Sigmoid colon (tissue), 7 donors: ENCODE measurements around the gene CCDC63. TPM values are rescaled to one million over a fixed set of nuclear protein-coding genes. Genes with fewer than 3 reads are reported as not detected.

Experiments
- DNase-seq: peaks from one replicate; pipeline ENCODE4 v3.0.0-alpha.2; 2019
- H3K27ac ChIP-seq, 4 donors: fragments of 200-600 bp; sonication (generic); one replicate each; pipeline ENCODE4 v1.5.1; 2016 to 2019; ENCODE audit warnings: mild to moderate bottlenecking in 1 of 4
- H3K27me3 ChIP-seq, 3 donors: fragments of 200-600 bp; sonication (generic); one replicate each; pipeline ENCODE4 v1.5.1; 2019; ENCODE audit warnings: mild to moderate bottlenecking in 1 of 3
- H3K36me3 ChIP-seq, 4 donors: fragments of 200-600 bp; sonication (generic); one replicate each; pipeline ENCODE4 v1.5.1; 2016 to 2019
- H3K4me1 ChIP-seq, 4 donors: fragments of 200-600 bp; sonication (generic); one replicate each; pipeline ENCODE4 v1.5.1; 2017 to 2019
- H3K4me3 ChIP-seq, 4 donors: fragments of 200-600 bp; sonication (generic); one replicate each; pipeline ENCODE4 v1.5.1; 2017 to 2019; ENCODE audit warnings: mild to moderate bottlenecking in 2 of 4, moderate library complexity in 1 of 4
- H3K9me3 ChIP-seq, 4 donors: fragments of 200-600 bp in 3 of 4; sonication (generic) in 3 of 4; one replicate each; pipeline versions ENCODE4 v1.5.1 to v1.6.1; 2013 to 2019
- CTCF ChIP-seq, 4 experiments: fragments of 450-650 bp in 3 of 4; fragments of 200-600 bp in 1 of 4; IDR thresholded peaks; one replicate each; pipeline ENCODE4 v1.5.1; 2016 to 2019; ENCODE audit warnings: antibody characterized with exemption in 4 of 4, mild to moderate bottlenecking in 3 of 4, moderate library complexity in 2 of 4
- EP300 ChIP-seq, 4 donors: sonication (generic); formaldehyde crosslinking; IDR thresholded peaks; one replicate each; pipeline ENCODE4 v1.6.1; 2017; ENCODE audit warnings: antibody characterized with exemption in 4 of 4
- POLR2A ChIP-seq, 2 donors: fragments of 450-650 bp; IDR thresholded peaks; one replicate each; pipeline ENCODE4 v1.6.1; 2016; ENCODE audit warnings: antibody characterized with exemption in 2 of 2, mild to moderate bottlenecking in 2 of 2, moderate library complexity in 2 of 2
- POLR2AphosphoS5 ChIP-seq, 4 donors: sonication (generic); formaldehyde crosslinking; IDR thresholded peaks; one replicate each; pipeline ENCODE4 v1.6.1; 2017; ENCODE audit warnings: antibody characterized with exemption in 4 of 4
- WGBS, 2 donors: extraction: QIAGEN DNeasy Blood & Tissue Kit; methylation state at CpG; one replicate each; pipeline ENCODE4 v1.1.7; 2013; 5-methylcytosine and 5-hydroxymethylcytosine counted together
- intact Hi-C: fragments of 100-400 bp; cut with DNase I; formaldehyde crosslinking; loops from one replicate; pipeline ENCODE4 v1.15.1; 2023
- polyA plus RNA-seq, 3 donors: library from polyadenylated mRNA; stranded (reverse); fragments of 200-250 nt; gene quantifications; one replicate each; pipeline ENCODE4 v1.2.3, GENCODE V29; 2013
- total RNA-seq, 4 donors: library from RNA; depleted of rRNA; stranded (reverse); fragments of >200 nt; gene quantifications; one replicate each; pipeline ENCODE4 v1.1.0, GENCODE V29; 2016
- donor health status: healthy with polysubstance abuse.
- donor health status: Bipolar disorder and iron deficiency.
- donor health status: healthy.

The CCDC63 gene
- total and polyA plus RNA-seq, 7 donors: not detected

DNA sequence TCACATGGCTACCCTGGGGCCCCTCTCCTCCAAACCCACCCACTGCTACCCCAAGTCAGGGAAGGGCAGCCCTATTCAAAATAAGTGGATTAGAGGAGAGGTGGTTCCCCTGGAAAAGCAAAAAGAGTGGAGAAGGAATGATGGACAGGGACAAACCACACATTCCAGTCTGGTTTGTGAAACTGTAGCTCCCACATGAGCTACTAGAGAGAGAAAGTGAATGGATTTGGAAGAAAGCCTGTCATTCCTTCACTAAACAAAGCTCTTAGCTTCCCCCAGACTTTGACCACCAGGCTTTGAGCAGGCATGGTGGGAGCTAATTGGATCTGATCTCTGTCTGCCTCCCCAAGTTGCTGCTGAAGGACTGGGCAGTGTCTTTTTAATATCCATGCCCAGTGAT, 28.0 kb downstream of the CCDC63 start:
- DNase-seq: no peak
- H3K36me3 ChIP-seq: no peaks in the 10 kb centered on the region
- H3K27ac ChIP-seq: no peak overlapping the region
- no peak for TF ChIP-seq POLR2AphosphoS5 (IDR thresholded peaks at IDR 0.05)
- no peak for TF ChIP-seq EP300 (IDR thresholded peaks at IDR 0.05)
- no peak for TF ChIP-seq CTCF (IDR thresholded peaks at IDR 0.05)
- TF ChIP-seq POLR2A (IDR thresholded peaks at IDR 0.05): no peak
- no peak overlapping the region for H3K4me3 ChIP-seq
- no peaks in the 10 kb centered on the region for H3K27me3 ChIP-seq
- no peaks in the 10 kb centered on the region for H3K9me3 ChIP-seq
- H3K4me1 ChIP-seq: peaks cover 0 to 13% (median 5%) of the 10 kb centered on the region in 4 donors
- intact Hi-C loops: no loop called here

- H3K27me3 ChIP-seq: no peaks in the 10 kb centered on the region
- no peaks in the 10 kb centered on the region for H3K36me3 ChIP-seq
- peaks cover 0 to 13% (median 5%) of the 10 kb centered on the region in 4 donors for H3K4me1 ChIP-seq
- no peak for DNase-seq
- intact Hi-C loops: loop anchor here (2.0 to 10.0 kb wide), 2 partner anchors 136 to 376 kb away; partner anchors contain the start of genes RAD9B and VPS29
- no peak overlapping the region for H3K27ac ChIP-seq
- no peak overlapping the region for H3K4me3 ChIP-seq
- 88 to 90% methylated on average over 2 of the region's 2 CpGs for WGBS, 2 donors
- no peaks in the 10 kb centered on the region for H3K9me3 ChIP-seq
- TF ChIP-seq EP300 (IDR thresholded peaks at IDR 0.05): no peak
- no peak for TF ChIP-seq POLR2A (IDR thresholded peaks at IDR 0.05)
- no peak for TF ChIP-seq CTCF (IDR thresholded peaks at IDR 0.05)
- no peak for TF ChIP-seq POLR2AphosphoS5 (IDR thresholded peaks at IDR 0.05)
Measured at GRCh38 chr12:110880651-110881050, 33.9 kb downstream of the CCDC63 start.

DNA sequence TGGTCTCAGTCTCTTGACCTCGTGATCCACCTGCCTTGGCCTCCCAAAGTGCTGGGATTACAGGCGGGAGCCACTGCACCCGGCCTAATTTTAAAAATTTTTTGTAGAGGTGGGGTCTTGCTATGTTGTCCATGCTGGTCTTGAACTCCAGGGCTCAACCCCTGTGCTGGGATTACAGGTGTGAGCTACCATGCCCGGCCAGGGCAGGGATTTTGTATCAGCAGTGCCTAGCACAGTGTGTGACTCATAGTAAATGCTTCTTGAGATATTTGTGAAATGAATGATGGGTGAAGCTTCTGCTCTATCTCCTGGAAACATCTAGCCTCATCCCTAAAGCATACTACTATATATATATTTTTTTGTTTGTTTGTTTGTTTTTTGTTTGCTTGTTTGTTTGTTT, 36.5 kb downstream of the CCDC63 start:
- H3K4me3 ChIP-seq: no peak overlapping the region
- TF ChIP-seq POLR2AphosphoS5 (IDR thresholded peaks at IDR 0.05) (no peak), POLR2A (IDR thresholded peaks at IDR 0.05) (no peak), CTCF (IDR thresholded peaks at IDR 0.05) (no peak), EP300 (IDR thresholded peaks at IDR 0.05) (no peak)
- H3K4me1 ChIP-seq: peaks cover 0 to 8% (median 4%) of the 10 kb centered on the region in 4 donors
- no peaks in the 10 kb centered on the region for H3K9me3 ChIP-seq
- intact Hi-C loops: loop anchor here (10.0 kb wide), 1 partner anchor 378 kb away; the partner anchor contains the start of genes RAD9B and VPS29
- no peaks in the 10 kb centered on the region for H3K27me3 ChIP-seq
- H3K27ac ChIP-seq: no peak overlapping the region
- WGBS, 2 donors: 87 to 90% methylated on average over 4 of the region's 4 CpGs
- no peaks in the 10 kb centered on the region for H3K36me3 ChIP-seq
- no peak for DNase-seq

DNA sequence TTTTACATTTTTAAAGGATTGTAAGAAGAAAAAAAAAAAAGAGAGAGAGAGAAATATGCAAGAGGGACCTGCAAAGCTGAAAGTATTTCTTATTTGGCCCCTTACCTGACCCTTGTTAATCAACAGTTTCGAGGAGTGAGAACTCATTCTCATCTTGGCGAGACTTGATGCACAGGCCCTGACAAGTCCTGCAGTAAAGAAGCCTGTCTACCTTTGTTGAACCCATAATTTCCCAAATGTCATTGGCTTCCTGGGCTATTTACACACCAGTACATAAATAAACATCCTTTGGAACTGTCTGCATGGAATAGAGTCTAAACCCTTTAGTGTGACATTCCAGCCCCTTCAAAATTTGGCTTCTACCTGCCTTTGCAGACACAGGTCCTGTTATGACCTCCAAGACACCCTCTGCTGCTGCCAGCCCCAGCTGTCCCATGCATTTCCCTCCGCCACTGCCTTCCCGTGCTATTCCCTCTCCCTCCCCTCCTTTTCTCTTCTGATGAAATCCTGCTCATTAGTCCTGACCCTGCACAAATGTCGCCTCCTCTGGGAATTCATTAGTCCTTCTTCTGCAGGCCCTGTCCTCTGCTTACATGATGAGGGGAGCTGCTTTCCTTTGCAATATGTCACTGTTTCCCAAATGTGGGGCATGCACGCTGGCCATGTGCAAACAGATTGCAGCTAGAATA, 38.5 kb downstream of the CCDC63 start:
- Histone ChIP-seq H3K36me3 (no peaks in the 10 kb centered on the region), H3K4me3 (no peak overlapping the region), H3K9me3 (no peaks in the 10 kb centered on the region), H3K27ac (no peak overlapping the region), H3K27me3 (no peaks in the 10 kb centered on the region), H3K4me1 (no peaks in the 10 kb centered on the region)
- WGBS, 2 donors: 78 to 82% methylated on average over 6 of the region's 6 CpGs
- no peak for DNase-seq
- TF ChIP-seq POLR2A (IDR thresholded peaks at IDR 0.05): no peak
- no peak for TF ChIP-seq EP300 (IDR thresholded peaks at IDR 0.05)
- no peak for TF ChIP-seq CTCF (IDR thresholded peaks at IDR 0.05)
- no peak for TF ChIP-seq POLR2AphosphoS5 (IDR thresholded peaks at IDR 0.05)
- intact Hi-C loops: loop anchor here (5.0 to 10.0 kb wide), 3 partner anchors 273 to 418 kb away; partner anchors contain the start of genes FAM216A, GPN3, RAD9B and TCTN1
